NCI-H460 (cell line): ENCODE measurements around the gene FITM1. TPM values are rescaled to one million over a fixed set of nuclear protein-coding genes. Genes with fewer than 3 reads are reported as not detected.

Experiments
- DNase-seq: peaks from one replicate; pipeline ENCODE4 v3.0.0-alpha.2; 2016; ENCODE audit warnings: low read depth; ENCODE audit errors: extremely low read depth
- small RNA-seq, 2 experiments: library from RNA; depleted of rRNA; stranded (forward); fragments of <200 nt; gene quantifications; one replicate each; pipeline ENCODE3, GENCODE V24; 2014
- total RNA-seq: library from RNA; depleted of rRNA; stranded (reverse); fragments of >200 nt; shearing (Covaris generic); gene quantifications from 2 replicates; pipeline ENCODE4 v1.2.3, GENCODE V29; 2014; rRNA removed

FITM1 gene
- total RNA-seq, 1 experiment from 2014 or later: 0.45 TPM

- DNase-seq: no peak
Observed at GRCh38 chr14:24179961-24180796, 49.7 kb downstream of the FITM1 start.

GRCh38 chr14:24181371-24182077 is 51.1 kb downstream of the FITM1 start:
- no peak for DNase-seq

Small RNA genes within 50 kb of the gene (small RNA-seq; reads per million reads assigned to genes)
- gene IPO4: 0 to 0.18 reads per million in 2 experiments
- gene IRF9: 0 reads per million in 2 experiments
- 0.04 to 0.23 reads per million in 2 experiments for gene RNA5SP383

Other genes starting within 250 kb of the FITM1 start
- 39.0 and 39.2 TPM in 2 replicates for gene DHRS4, start 176.9 kb upstream of the FITM1 start, total RNA-seq
- 19.4 and 21.7 TPM in 2 replicates for gene DHRS4L2, start 141.7 kb upstream of the FITM1 start, total RNA-seq
- 1.1 and 1.7 TPM in 2 replicates for gene CARMIL3, start 78.7 kb upstream of the FITM1 start, total RNA-seq
- gene CPNE6, start 59.1 kb upstream of the FITM1 start, total RNA-seq: not detected in 2 replicates
- gene PCK2, start 36.3 kb upstream of the FITM1 start, total RNA-seq: 35.8 and 40.8 TPM in 2 replicates
- 49.6 and 54.1 TPM in 2 replicates for gene DCAF11, start 15.9 kb upstream of the FITM1 start, total RNA-seq
- 1.4 and 1.6 TPM in 2 replicates for gene NRL, start 15.7 kb upstream of the FITM1 start, total RNA-seq
- 160 and 177 TPM in 2 replicates for gene PSME1, start 5.5 kb downstream of the FITM1 start, total RNA-seq
- 29.6 and 33.5 TPM in 2 replicates for gene EMC9, start 10.9 kb downstream of the FITM1 start, total RNA-seq
- 204 and 205 TPM in 2 replicates for gene PSME2, start 16.0 kb downstream of the FITM1 start, total RNA-seq
- 32.0 and 35.1 TPM in 2 replicates for gene RNF31, start 16.8 kb downstream of the FITM1 start, total RNA-seq
- gene IRF9, start 30.6 kb downstream of the FITM1 start, total RNA-seq: 14.9 and 16.8 TPM in 2 replicates
- 1.4 and 4.6 TPM in 2 replicates for gene REC8, start 41.4 kb downstream of the FITM1 start, total RNA-seq
- 38.9 and 48.8 TPM in 2 replicates for gene IPO4, start 58.2 kb downstream of the FITM1 start, total RNA-seq
- gene TM9SF1, start 64.8 kb downstream of the FITM1 start, total RNA-seq: 61.4 and 63.5 TPM in 2 replicates
- 0.20 TPM in 1 of 2 replicates, not detected in the other for gene TSSK4, start 75.0 kb downstream of the FITM1 start, total RNA-seq
- gene CHMP4A, start 82.8 kb downstream of the FITM1 start, total RNA-seq: 51.2 and 82.4 TPM in 2 replicates
- 15.0 and 20.2 TPM in 2 replicates for gene MDP1, start 85.4 kb downstream of the FITM1 start, total RNA-seq
- 207 and 223 TPM in 2 replicates for gene NEDD8, start 101.7 kb downstream of the FITM1 start, total RNA-seq
- 88.7 and 89.5 TPM in 2 replicates for gene GMPR2, start 102.3 kb downstream of the FITM1 start, total RNA-seq
- 46.9 and 48.7 TPM in 2 replicates for gene TINF2, start 112.0 kb downstream of the FITM1 start, total RNA-seq
- gene TGM1, start 132.5 kb downstream of the FITM1 start, total RNA-seq: 5.2 TPM in 2 replicates
- gene RABGGTA, start 140.9 kb downstream of the FITM1 start, total RNA-seq: 32.2 and 34.2 TPM in 2 replicates
- gene DHRS1, start 169.1 kb downstream of the FITM1 start, total RNA-seq: 8.5 and 9.6 TPM in 2 replicates
- 16.2 and 16.6 TPM in 2 replicates for gene NOP9, start 169.2 kb downstream of the FITM1 start, total RNA-seq
- gene CIDEB, start 177.3 kb downstream of the FITM1 start, total RNA-seq: not detected in 2 replicates
- gene LTB4R2, start 179.5 kb downstream of the FITM1 start, total RNA-seq: 7.7 and 8.6 TPM in 2 replicates
- 11.1 and 13.4 TPM in 2 replicates for gene LTB4R, start 180.8 kb downstream of the FITM1 start, total RNA-seq
- gene ADCY4, start 204.4 kb downstream of the FITM1 start, total RNA-seq: 0.40 TPM in 1 of 2 replicates, not detected in the other
- not detected in 2 replicates for gene RIPK3, start 209.3 kb downstream of the FITM1 start, total RNA-seq
- gene NFATC4, start 237.5 kb downstream of the FITM1 start, total RNA-seq: 17.7 and 23.6 TPM in 2 replicates